Heart left ventricle (tissue), 16 donors: ENCODE data around the gene ARMC8. TPM values are rescaled to one million over a fixed set of nuclear protein-coding genes. Genes with fewer than 3 reads are reported as not detected.

ENCODE experiments used
- ATAC-seq, 4 donors: fragments of 200-7000 bp; cut with Tn5 transposase; one replicate each; pipeline ENCODE4 v1.9.1; 2020 to 2022; ENCODE audit warnings: moderate library complexity in 4 of 4, mild to moderate bottlenecking in 3 of 4, moderate number of reproducible peaks in 1 of 4
- DNase-seq, 5 donors: peaks; one replicate each; pipeline ENCODE4 v3.0.0-alpha.2; 2020
- H3K27ac ChIP-seq, 12 donors: fragments of 200-600 bp; sonication (generic) in 4 of 12; one replicate each; pipeline versions ENCODE4 v1.5.0 to v1.8.0; 2016 to 2022; ENCODE audit warnings: mild to moderate bottlenecking in 2 of 12
- H3K27me3 ChIP-seq, 9 donors: fragments of 200-600 bp; sonication (generic) in 2 of 9; one replicate each; pipeline versions ENCODE4 v1.5.1 to v1.8.0; 2016 to 2022; ENCODE audit warnings: mild to moderate bottlenecking in 3 of 9
- H3K36me3 ChIP-seq, 9 donors: fragments of 200-600 bp; sonication (generic) in 2 of 9; one replicate each; pipeline versions ENCODE4 v1.5.0 to v1.8.0; 2018 to 2022; ENCODE audit warnings: mild to moderate bottlenecking in 2 of 9
- H3K4me1 ChIP-seq, 12 donors: fragments of 200-600 bp; sonication (generic) in 4 of 12; one replicate each; pipeline versions ENCODE4 v1.5.0 to v1.8.0; 2016 to 2022; ENCODE audit warnings: mild to moderate bottlenecking in 3 of 12
- H3K4me3 ChIP-seq, 12 donors: fragments of 200-600 bp; sonication (generic) in 4 of 12; one replicate each; pipeline versions ENCODE4 v1.5.0 to v1.8.0; 2017 to 2022; ENCODE audit warnings: mild to moderate bottlenecking in 9 of 12, moderate library complexity in 4 of 12
- H3K9me3 ChIP-seq, 12 donors: fragments of 200-600 bp; sonication (generic) in 4 of 12; one replicate each; pipeline versions ENCODE4 v1.5.0 to v1.8.0; 2016 to 2022; ENCODE audit warnings: mild to moderate bottlenecking in 1 of 12
- POLR2A ChIP-seq, 2 donors: fragments of 450-650 bp; IDR thresholded peaks; one replicate each; pipeline ENCODE4 v1.6.1; 2017; ENCODE audit warnings: antibody characterized with exemption in 2 of 2, mild to moderate bottlenecking in 2 of 2, moderate library complexity in 2 of 2
- WGBS, 4 donors: extraction: QIAGEN DNeasy Blood & Tissue Kit in 2 of 4; methylation state at CpG; one replicate each; pipeline versions ENCODE4 v1.1.5 to v1.1.7; 2013 to 2018; 5-methylcytosine and 5-hydroxymethylcytosine counted together
- intact Hi-C, 10 donors: fragments of 100-400 bp; cut with DNase I; formaldehyde crosslinking; loops; one replicate each; pipeline versions ENCODE4 v1.11.1 to v1.14.2; 2022
- polyA plus RNA-seq, 2 donors: library from polyadenylated mRNA; stranded (reverse); fragments of 200-250 nt; gene quantifications; one replicate each; pipeline ENCODE4 v1.2.3, GENCODE V29; 2013
- total RNA-seq, 9 donors: library from RNA; depleted of rRNA in 2 of 9; stranded (reverse); fragments of >200 nt in 2 of 9; fragmentation: NEBNext Ultra II Directional in 3 of 9; extraction: Animal tissue kit (Norgen Biotek cat#: 25700) in 3 of 9; gene quantifications; one replicate each; pipeline versions ENCODE4 v1.1.0 to v1.2.4, GENCODE V29; 2016 to 2023
- TF ChIP-seq, protein P1 (sequence below), 12 donors: fragments of 200-600 bp; sonication (generic) in 4 of 12; IDR thresholded peaks; one replicate each; pipeline versions ENCODE4 v1.5.0 to v1.8.0; 2018 to 2022; ENCODE audit warnings: antibody characterized with exemption in 12 of 12, mild to moderate bottlenecking in 5 of 12
- donor health status: ischemic (EF 13 %, LVEDD 7.1; RV severe dilation, severe dysfunction).
- donor health status: healthy with polysubstance abuse.
- donor health status: DM: no; HTN: yes; CAD: no.
- donor health status: DM: no; HTN: no; CAD: no.
- donor health status: ischemic (EF 25% LVEDD 6.9; RV normal size, moderate dysfunction).
- donor health status: ischemic (EF 25% LVEDD 5.7; RV mildly dilated, moderate dysfunction).
- donor health status: healthy.
- donor health status: DM: yes; HTN: yes; CAD: no.
- donor health status: ischemic (EF 35%, LVEDD 5.7; RV mildly dilated, moderate dysfunction).
- donor health status: nonischemic (EF 11% LVEDD 7.7; RV severe dilation, severe dysfunction).
- donor health status: DM: yes; HTN: yes; CAD: no.
- donor health status: PGD.
- donor health status: ischemic (EF 29% LVEDD 5.4; RV normal size, mild dysfunction).
- donor health status: nonischemic (EF 23%, LVEDD 6.1; RV moderate dilation, normal function).

Gene ARMC8
- total and polyA plus RNA-seq, 11 donors: 10.1 to 42.9 (median 33.3) TPM

DNA sequence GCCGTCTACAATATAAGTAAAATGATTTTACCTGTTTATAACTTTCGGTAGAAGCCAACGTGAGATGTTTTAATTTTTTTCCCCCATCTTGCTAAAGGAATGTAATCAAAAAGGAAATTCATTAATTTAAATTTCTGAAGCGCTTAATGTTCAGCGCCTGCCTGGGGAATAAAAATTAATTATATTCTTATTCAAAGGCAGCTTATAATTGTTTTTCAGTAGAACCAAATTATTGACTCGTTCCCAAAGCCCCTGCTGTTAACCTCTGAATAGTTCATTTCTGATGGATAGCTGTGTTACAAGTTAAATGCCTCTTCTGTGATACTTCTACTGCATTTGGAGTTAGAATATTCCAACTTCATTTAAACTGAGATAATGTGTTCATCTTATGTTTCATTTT is 51.6 kb downstream of the ARMC8 start:
- Histone ChIP-seq H3K27me3 (no peaks in the 10 kb centered on the region), H3K4me1 (no peaks in the 10 kb centered on the region), H3K4me3 (no peak overlapping the region), H3K27ac (no peak overlapping the region), H3K9me3 (no peaks in the 10 kb centered on the region), H3K36me3 (peaks cover 0 to 100% (median 94%) of the 10 kb centered on the region in 9 donors)
- 92 to 96% (median 94%) methylated on average over 6 of the region's 6 CpGs for WGBS, 4 donors
- ATAC-seq: no peak
- no peak for DNase-seq
- TF ChIP-seq POLR2A (IDR thresholded peaks at IDR 0.05): no peak
- TF ChIP-seq, protein P1, sequence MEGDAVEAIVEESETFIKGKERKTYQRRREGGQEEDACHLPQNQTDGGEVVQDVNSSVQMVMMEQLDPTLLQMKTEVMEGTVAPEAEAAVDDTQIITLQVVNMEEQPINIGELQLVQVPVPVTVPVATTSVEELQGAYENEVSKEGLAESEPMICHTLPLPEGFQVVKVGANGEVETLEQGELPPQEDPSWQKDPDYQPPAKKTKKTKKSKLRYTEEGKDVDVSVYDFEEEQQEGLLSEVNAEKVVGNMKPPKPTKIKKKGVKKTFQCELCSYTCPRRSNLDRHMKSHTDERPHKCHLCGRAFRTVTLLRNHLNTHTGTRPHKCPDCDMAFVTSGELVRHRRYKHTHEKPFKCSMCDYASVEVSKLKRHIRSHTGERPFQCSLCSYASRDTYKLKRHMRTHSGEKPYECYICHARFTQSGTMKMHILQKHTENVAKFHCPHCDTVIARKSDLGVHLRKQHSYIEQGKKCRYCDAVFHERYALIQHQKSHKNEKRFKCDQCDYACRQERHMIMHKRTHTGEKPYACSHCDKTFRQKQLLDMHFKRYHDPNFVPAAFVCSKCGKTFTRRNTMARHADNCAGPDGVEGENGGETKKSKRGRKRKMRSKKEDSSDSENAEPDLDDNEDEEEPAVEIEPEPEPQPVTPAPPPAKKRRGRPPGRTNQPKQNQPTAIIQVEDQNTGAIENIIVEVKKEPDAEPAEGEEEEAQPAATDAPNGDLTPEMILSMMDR (IDR thresholded peaks at IDR 0.05): no peak
- intact Hi-C loops: no loop called here

DNA sequence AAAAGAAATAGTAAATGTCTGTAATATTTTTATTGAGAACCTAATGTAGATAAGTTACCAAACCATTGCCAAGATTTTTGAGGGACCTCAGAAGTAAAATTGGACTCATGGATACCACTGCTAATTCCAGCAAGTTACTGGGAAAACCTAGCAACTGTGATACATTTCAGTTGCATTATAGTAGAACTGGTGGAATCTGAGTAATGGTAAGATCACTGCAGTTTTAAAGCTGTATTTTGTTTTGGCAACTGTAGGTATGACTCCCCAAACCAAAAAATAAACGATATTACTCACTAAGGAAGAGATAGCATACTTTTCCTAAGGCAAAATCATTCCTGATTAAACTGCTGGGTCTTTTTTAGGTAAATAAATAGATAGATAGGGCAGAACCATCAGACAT is 54.0 kb downstream of the ARMC8 start:
- TF ChIP-seq, protein P1 (IDR thresholded peaks at IDR 0.05): no peak
- TF ChIP-seq POLR2A (IDR thresholded peaks at IDR 0.05): no peak
- no peak for DNase-seq
- intact Hi-C loops: no loop called here
- peaks cover 0 to 100% (median 96%) of the 10 kb centered on the region in 9 donors for H3K36me3 ChIP-seq
- no peaks in the 10 kb centered on the region for H3K27me3 ChIP-seq
- 80 to 90% (median 83%) methylated on average over 1 of the region's 1 CpG for WGBS, 4 donors
- no peak overlapping the region for H3K27ac ChIP-seq
- H3K4me1 ChIP-seq: no peaks in the 10 kb centered on the region
- no peak overlapping the region for H3K4me3 ChIP-seq
- ATAC-seq: no peak
- H3K9me3 ChIP-seq: no peaks in the 10 kb centered on the region

DNA sequence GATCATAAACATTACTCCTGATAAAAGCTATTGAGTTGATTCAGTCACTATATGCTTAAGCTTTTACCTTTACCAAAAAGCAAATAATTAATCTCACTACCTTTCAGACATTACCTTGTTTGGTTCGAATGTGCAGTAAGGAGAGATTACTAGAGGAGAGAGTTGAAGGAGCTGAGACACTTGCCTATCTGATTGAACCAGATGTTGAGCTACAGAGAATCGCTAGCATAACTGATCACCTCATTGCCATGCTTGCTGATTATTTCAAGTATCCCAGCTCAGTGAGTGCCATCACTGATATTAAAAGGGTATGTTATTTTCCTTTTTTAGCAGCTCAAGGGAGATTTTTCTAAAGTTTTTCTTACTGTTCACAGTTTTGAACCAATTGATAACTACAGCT is 54.6 kb downstream of the ARMC8 start:
- Histone ChIP-seq H3K4me1 (no peaks in the 10 kb centered on the region), H3K27ac (no peak overlapping the region), H3K4me3 (no peak overlapping the region), H3K9me3 (no peaks in the 10 kb centered on the region), H3K36me3 (peaks cover 0 to 100% (median 95%) of the 10 kb centered on the region in 9 donors), H3K27me3 (no peaks in the 10 kb centered on the region)
- intact Hi-C loops: no loop called here
- no peak for TF ChIP-seq POLR2A (IDR thresholded peaks at IDR 0.05)
- TF ChIP-seq, protein P1 (IDR thresholded peaks at IDR 0.05): no peak
- WGBS, 4 donors: 88 to 94% (median 91%) methylated on average over 2 of the region's 2 CpGs
- DNase-seq: no peak
- ATAC-seq: no peak

DNA sequence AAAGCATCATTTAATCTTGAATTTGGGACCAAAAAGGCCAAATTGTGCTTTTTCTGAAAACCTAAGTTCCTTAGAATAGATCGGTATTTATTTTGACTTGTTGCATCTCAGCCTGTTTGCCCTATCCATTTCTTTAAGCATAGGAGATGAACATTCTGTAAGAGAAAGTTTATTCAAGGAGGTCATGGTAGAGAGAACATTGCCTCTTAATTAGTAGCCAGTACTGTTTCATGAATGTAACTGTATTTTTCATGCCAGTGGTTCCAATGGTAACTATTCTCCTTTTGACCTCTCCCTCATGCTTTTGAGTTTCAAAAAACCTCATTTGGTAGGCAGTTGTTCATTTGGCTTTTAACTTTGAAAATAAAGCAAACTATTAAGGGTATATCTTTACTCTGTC is 55.4 kb downstream of the ARMC8 start:
- 100% methylated on average over 1 of the region's 1 CpG for WGBS, 4 donors
- intact Hi-C loops: no loop called here
- H3K27ac ChIP-seq: no peak overlapping the region
- no peaks in the 10 kb centered on the region for H3K27me3 ChIP-seq
- H3K4me3 ChIP-seq: no peak overlapping the region
- H3K36me3 ChIP-seq: peaks cover 0 to 100% (median 96%) of the 10 kb centered on the region in 9 donors
- no peaks in the 10 kb centered on the region for H3K9me3 ChIP-seq
- TF ChIP-seq, protein P1 (IDR thresholded peaks at IDR 0.05): no peak
- no peak for TF ChIP-seq POLR2A (IDR thresholded peaks at IDR 0.05)
- ATAC-seq (no peak), DNase-seq (no peak)
- no peaks in the 10 kb centered on the region for H3K4me1 ChIP-seq
